Measurements from ENCODE around the gene TAS1R2. TPM values are rescaled to one million over a fixed set of nuclear protein-coding genes. Genes with fewer than 3 reads are reported as not detected.
A peak's percentile ranks its signal among the peaks of the same experiment; 100 is the strongest.

The TAS1R2 gene
- total RNA-seq, 1 experiment from 2014 or later, result not detected

- Histone ChIP-seq H3K4ac (ENCODE audit: low read depth, low read length) (no peak overlapping the region), H2BK15ac (ENCODE audit: low read depth, low read length) (no peak overlapping the region), H3K23me2 (ENCODE audit: insufficient read length, low read depth, low read length, poor library complexity, severe bottlenecking) (no peaks in the 10 kb centered on the region), H2BK120ac (ENCODE audit: low read depth, low read length, poor library complexity, severe bottlenecking) (no peak overlapping the region), H2AK5ac (ENCODE audit: insufficient read length, low read length) (no peak overlapping the region), H3K4me1 (ENCODE audit: insufficient read depth, low read length) (no peaks in the 10 kb centered on the region), H3K9me3 (ENCODE audit: control insufficient read depth, low read depth, low read length) (no peaks in the 10 kb centered on the region), H4K91ac (ENCODE audit: insufficient read length, low read depth, low read length) (no peak overlapping the region), H4K5ac (ENCODE audit: insufficient read length, low read depth, low read length) (peak overlapping the region; percentile 53), H3K18ac (ENCODE audit: insufficient read length, low read depth, low read length) (no peak overlapping the region), H3K27ac (ENCODE audit: insufficient read length, low read depth, low read length) (no peak overlapping the region), H2BK12ac (ENCODE audit: insufficient read length, low read depth, low read length) (no peak overlapping the region), H3K56ac (ENCODE audit: insufficient read length, low read depth, low read length) (no peak overlapping the region), H3K9ac (ENCODE audit: extremely low read depth, insufficient read length, low read length) (no peak overlapping the region), H3K4me2 (ENCODE audit: insufficient read depth, insufficient read length, low read length) (no peak overlapping the region), H4K20me1 (ENCODE audit: control insufficient read depth, insufficient read depth, insufficient read length) (no peaks in the 10 kb centered on the region), H2AFZ (ENCODE audit: low read length) (no peak overlapping the region), H4K8ac (replicated peaks; ENCODE audit: insufficient read length, low read depth, low read length) (no peak overlapping the region), H3K79me2 (ENCODE audit: insufficient read depth, low read length) (no peaks in the 10 kb centered on the region), H2BK20ac (ENCODE audit: low read depth, low read length, poor library complexity, severe bottlenecking) (no peak overlapping the region), H3K23ac (ENCODE audit: insufficient read length, low read depth, low read length) (no peak overlapping the region), H3K79me1 (ENCODE audit: insufficient read depth, low read depth, low read length, poor library complexity, severe bottlenecking) (no peaks in the 10 kb centered on the region), H3T11ph (ENCODE audit: low read length) (no peak overlapping the region), H3K14ac (ENCODE audit: insufficient read depth, low read length) (no peak overlapping the region), H2BK5ac (ENCODE audit: insufficient read length, low read length) (no peak overlapping the region), H3K27me3 (ENCODE audit: insufficient read depth, low read length) (no peaks in the 10 kb centered on the region)
- H3K36me3 Mint-ChIP-seq (ENCODE audit: insufficient read depth in 1 of 3, low read depth in 3 of 3), result peaks cover 0 to 5% (median 0%) of the 10 kb centered on the region in 3 experiments; a peak in 3 of 7 replicates
- no peak overlapping the region; a peak in 1 of 7 replicates for H3K27ac Mint-ChIP-seq
- no peaks in the 10 kb centered on the region; the same call in 1 of the 2 replicates for H3K27me3 Mint-ChIP-seq (ENCODE audit: low read depth)
- H3K9me3 Mint-ChIP-seq, result no peaks in the 10 kb centered on the region
- TF ChIP-seq CTCF (conservative IDR thresholded peaks at IDR 0.05), result no peak
- DNase-seq, result no peak
- no peak overlapping the region for H3K4me3 Mint-ChIP-seq
- H3K4me1 Mint-ChIP-seq, result peaks cover 0 to 3% of the 10 kb centered on the region in 2 experiments; a peak in 1 of 4 replicates
- no CpG with 5 or more reads among the region's 6 CpGs for WGBS (ENCODE audit: extremely low coverage, insufficient read length, low lambda C conversion rate)
These were observed 35.9 kb upstream of the TAS1R2 start for GRCh38 chr1:18895317-18895716.

Data from H9 (cell line).